Colonic mucosa (tissue), 4 donors: ENCODE measurements around the gene ODAD2. TPM values are rescaled to one million over a fixed set of nuclear protein-coding genes. Genes with fewer than 3 reads are reported as not detected.

Source experiments
- DNase-seq: peaks from one replicate; pipeline ENCODE4 v3.0.0-alpha.2; 2020
- H3K27ac ChIP-seq: fragments of 200-600 bp; one replicate; pipeline ENCODE4 v1.8.0; 2021
- H3K27me3 ChIP-seq: fragments of 200-600 bp; one replicate; pipeline ENCODE4 v1.8.0; 2021
- H3K36me3 ChIP-seq: fragments of 200-600 bp; one replicate; pipeline ENCODE4 v1.8.0; 2021
- H3K4me1 ChIP-seq: fragments of 200-600 bp; one replicate; pipeline ENCODE4 v1.8.0; 2021; ENCODE audit warnings: mild to moderate bottlenecking
- H3K4me3 ChIP-seq: fragments of 200-600 bp; one replicate; pipeline ENCODE4 v1.8.0; 2021
- H3K9ac ChIP-seq, 2 donors: one replicate each; pipeline ENCODE4 v1.7.0; 2013; ENCODE audit warnings: control low read depth in 2 of 2, low read depth in 2 of 2, low read length in 2 of 2
- H3K9me3 ChIP-seq: fragments of 200-600 bp; one replicate; pipeline ENCODE4 v1.8.0; 2021
- intact Hi-C: fragments of 100-400 bp; cut with DNase I; formaldehyde crosslinking; loops from one replicate; pipeline ENCODE4 v1.14.1; 2022
- total RNA-seq, 2 donors: library from RNA; stranded (reverse); fragmentation: NEBNext Ultra II Directional in 1 of 2; extraction: Animal tissue kit (Norgen Biotek cat#: 25700) in 1 of 2; gene quantifications; one replicate each; pipeline ENCODE4 v1.2.1, GENCODE V29; 2021
- TF ChIP-seq, protein P1 (sequence below): fragments of 200-600 bp; IDR thresholded peaks from one replicate; pipeline ENCODE4 v1.8.0; 2022; ENCODE audit warnings: antibody characterized with exemption, mild to moderate bottlenecking
- donor health status: healthy.
- donor health status: DM: no; HTN: no; CAD: no.
- donor health status: DM: no; HTN: no; CAD: no.

ODAD2 gene
- total RNA-seq, 2 donors from 2014 or later, result 0.61 TPM; not detected in 1

DNA sequence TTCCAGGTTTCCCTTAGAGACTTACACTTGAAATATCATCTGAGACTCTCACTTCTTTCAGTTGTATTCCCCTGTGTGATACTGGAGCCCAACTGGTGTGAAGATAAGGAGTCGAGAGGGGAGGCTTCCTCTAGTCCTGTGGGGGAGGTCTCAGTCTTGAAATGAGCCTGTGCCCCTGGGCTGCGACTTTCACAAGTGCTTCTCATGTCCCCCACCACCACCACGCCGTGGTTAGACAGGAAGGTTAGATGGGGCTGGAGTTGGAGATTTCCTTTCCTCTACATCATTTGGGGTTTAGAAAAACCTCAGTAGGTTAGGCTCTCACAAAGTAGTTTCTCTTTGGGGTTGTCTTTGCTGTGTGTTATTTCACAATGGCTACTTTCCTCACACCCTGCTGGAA, 227.6 kb downstream of the ODAD2 start:
- Histone ChIP-seq H3K27me3 (no peaks in the 10 kb centered on the region), H3K4me3 (no peak overlapping the region), H3K36me3 (no peaks in the 10 kb centered on the region), H3K4me1 (no peaks in the 10 kb centered on the region), H3K9me3 (no peaks in the 10 kb centered on the region), H3K9ac (no peak overlapping the region), H3K27ac (no peak overlapping the region)
- DNase-seq, result no peak
- TF ChIP-seq, protein P1, sequence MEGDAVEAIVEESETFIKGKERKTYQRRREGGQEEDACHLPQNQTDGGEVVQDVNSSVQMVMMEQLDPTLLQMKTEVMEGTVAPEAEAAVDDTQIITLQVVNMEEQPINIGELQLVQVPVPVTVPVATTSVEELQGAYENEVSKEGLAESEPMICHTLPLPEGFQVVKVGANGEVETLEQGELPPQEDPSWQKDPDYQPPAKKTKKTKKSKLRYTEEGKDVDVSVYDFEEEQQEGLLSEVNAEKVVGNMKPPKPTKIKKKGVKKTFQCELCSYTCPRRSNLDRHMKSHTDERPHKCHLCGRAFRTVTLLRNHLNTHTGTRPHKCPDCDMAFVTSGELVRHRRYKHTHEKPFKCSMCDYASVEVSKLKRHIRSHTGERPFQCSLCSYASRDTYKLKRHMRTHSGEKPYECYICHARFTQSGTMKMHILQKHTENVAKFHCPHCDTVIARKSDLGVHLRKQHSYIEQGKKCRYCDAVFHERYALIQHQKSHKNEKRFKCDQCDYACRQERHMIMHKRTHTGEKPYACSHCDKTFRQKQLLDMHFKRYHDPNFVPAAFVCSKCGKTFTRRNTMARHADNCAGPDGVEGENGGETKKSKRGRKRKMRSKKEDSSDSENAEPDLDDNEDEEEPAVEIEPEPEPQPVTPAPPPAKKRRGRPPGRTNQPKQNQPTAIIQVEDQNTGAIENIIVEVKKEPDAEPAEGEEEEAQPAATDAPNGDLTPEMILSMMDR, result no peak
- intact Hi-C loops, result no loop called here

- Histone ChIP-seq H3K27ac (no peak overlapping the region), H3K27me3 (no peaks in the 10 kb centered on the region), H3K4me1 (no peaks in the 10 kb centered on the region), H3K9ac (no peak overlapping the region), H3K36me3 (no peaks in the 10 kb centered on the region), H3K4me3 (no peak overlapping the region), H3K9me3 (no peaks in the 10 kb centered on the region)
- TF ChIP-seq, protein P1, result no peak
- intact Hi-C loops, result no loop called here
- no peak for DNase-seq
Observed at GRCh38 chr10:27770181-27770580, 228.7 kb downstream of the ODAD2 start.
